Stimulated activated CD4-positive, alpha-beta T cell treated with anti-CD3 and anti-CD28 coated beads, Interleukin-15, amount 100 ng/mL, for 24 hours (primary cell): ENCODE measurements around the gene BICD1.
"Not testable (repeated sequence)": the region's sequence is repeated elsewhere in the genome, so short reads cannot be mapped to it uniquely, and the experiment has no call there.

Experiments
- DNase-seq: peaks from one replicate; pipeline ENCODE4 v3.0.0-alpha.2; 2020

Gene BICD1

DNA sequence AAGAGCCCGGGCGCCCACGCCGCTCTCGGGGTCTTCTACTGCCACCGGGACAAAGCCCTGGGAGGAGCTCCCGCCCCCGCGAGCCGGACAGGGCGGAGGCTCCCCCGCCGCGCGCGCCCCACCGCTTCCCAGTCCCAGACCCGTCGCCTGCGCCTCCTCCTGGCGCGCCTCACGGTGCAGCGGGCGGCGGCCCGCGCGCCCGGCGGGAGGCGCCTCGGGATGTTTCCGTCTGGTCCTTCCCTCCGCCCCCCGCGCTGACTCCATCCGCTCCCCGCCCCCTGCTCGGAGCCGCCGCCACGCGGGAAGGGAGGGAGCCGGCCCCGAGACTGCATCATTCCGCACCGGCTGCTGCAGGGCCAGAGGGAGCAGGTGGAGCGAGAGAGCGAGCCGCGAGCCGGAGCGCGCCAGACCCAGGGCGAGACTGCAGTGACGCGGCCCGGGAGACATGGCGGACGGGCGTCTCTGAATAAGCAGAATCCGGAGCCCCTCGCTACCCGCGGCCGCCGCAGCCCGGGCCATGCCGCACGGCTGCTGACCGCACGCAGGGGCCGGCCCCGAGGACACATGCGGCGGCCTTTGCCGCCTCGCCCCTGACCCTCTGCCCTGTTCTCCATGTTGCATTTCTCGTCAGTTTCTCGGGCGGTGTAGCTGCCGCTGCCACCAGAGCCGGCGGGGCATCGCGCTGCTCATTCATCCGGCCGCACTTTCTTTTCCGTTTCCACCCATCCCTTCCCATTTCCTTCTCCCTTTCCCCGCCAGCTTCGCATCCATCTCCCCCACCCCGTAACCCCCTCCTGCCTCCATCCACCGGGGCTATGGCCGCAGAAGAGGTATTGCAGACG is at the start of gene BICD1:
Gene BICD1, plus strand, starts transcription at position 331 of the 842 bp plus-strand sequence. Its CDS starts 485 bp downstream, at position 816.
- peak; percentile 89 for DNase-seq

DNA sequence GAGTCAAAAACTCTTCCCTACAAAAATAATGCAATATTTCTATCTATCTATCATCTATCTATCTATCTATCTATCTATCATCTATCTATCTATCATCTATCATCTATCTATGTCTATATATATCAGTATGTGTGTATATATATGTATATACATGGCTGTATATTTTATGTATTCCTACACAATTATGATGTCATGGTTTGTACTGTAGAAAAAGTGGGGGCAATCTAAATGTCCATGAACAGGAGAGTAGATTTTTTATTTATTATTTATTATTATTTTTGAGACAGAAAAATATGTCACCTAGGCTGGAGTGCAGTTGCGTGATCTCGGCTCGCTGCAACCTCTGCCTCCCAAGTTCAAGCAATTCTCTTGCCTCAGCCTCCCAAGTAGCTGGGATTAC is 45.6 kb upstream of the BICD1 start:
- DNase-seq, result no peak

DNA sequence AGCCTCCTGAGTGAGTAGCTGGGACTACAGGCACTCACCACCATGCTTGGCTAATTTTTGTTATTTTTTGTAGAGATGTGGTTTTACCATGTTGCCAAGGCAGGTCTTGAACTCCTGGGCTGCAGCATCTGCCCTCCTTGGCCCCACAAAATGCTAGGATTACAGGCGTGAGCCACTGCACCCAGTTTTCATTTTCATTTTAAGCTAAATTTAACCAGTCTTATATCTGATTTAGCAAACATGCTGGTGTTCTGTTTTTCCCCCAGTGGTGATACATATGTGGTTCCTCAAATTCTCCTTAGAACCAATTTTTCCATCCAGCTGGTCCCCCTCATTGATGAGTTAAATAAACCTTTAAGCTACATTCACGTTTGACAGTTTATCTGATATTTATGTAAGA is 43.8 kb upstream of the BICD1 start:
- no peak for DNase-seq

DNA sequence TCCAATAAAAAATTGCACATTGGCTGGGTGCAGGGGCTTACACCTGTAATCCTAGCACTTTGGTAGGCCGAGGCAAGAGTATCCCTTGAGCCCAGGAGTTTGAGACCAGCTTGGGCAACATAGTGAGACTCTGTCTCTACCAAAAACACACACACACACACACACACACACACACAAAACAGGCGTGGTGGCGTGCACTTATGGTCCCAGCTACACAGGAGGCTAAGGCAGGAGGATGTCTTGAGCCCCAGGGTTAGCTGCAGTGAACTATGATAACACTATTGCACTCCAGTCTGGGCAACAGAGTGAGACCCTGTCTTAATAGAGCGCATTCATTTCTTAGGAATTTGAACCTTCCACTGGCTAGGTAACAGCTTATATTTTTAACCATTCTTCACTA is 42.9 kb upstream of the BICD1 start:
- DNase-seq, result no peak

DNA sequence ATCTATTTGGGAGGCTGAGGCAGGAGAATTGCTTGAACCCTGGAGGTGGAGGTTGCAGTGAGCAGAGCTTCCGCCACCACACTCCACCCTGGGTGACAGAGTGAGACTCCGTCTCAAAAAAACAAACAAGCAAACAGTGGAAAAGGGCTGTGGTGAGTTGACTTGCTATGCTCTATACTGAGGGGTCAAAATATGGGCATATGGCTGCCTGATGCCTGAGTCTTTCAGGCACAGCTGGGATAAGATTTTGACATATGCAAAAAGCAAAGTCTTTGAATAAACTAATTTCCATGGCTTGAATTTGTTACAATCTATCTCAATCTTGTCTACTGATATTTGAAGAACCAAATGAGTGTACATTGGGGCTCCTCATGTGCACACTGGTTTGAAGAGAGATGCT is 40.4 kb upstream of the BICD1 start:
- DNase-seq, result no peak

DNA sequence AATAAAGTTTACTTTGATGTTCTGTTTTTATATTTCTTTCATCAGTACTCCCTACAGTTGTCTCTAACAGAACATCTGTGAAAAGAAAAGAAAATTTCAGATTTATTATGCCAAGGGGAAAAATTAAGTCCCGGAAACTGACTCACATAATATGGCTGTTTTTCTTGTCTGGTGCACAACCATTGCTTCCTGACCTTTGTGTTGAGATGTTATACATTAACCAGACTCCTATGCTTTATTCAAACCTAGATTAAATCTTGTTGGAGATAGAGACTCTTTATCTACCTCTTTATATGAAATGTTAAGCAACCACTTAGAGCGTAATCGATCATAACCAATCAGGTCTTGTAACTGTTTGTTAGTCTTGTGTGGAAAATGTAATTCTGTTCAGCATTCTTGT is 37.6 kb upstream of the BICD1 start:
- DNase-seq, result no peak

DNA sequence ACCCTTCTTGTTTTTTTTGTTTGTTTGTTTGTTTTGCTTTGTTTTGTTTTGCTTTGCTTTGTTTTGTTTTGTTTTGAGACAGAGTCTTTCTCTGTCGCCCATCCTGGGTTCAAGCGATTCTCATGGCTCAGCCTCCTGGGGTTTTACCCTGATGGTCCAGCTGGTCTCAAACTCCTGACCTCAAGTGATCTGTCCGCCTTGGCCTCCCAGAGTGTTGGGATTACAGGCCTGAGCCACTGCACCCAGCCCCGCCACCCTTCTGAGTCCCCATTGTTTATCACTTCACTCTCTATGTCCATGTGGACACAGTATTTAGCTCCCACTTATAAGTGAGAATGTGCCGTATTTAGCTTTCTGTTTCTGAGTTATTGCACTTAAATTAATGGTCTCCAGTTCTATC is 36.9 kb upstream of the BICD1 start:
- no peak for DNase-seq

DNA sequence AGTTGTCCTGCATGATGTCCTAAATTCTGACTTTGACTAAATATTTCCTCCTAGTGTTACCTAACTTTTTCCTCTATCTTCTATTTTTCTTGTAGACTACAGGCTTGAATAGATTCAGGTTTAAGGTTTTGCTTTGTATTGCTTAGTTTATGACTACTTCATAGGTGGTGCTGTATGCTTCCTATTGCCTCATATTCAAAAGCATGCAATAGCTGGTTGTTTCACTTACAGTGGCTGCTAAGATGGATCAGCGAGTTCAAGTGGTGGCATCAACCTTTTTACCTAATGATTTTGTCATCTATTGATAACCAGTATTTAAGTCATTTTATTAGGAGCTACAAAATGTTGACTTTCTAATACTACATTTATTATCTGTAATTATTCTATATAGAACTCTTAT is 36.3 kb upstream of the BICD1 start:
- no peak for DNase-seq

DNA sequence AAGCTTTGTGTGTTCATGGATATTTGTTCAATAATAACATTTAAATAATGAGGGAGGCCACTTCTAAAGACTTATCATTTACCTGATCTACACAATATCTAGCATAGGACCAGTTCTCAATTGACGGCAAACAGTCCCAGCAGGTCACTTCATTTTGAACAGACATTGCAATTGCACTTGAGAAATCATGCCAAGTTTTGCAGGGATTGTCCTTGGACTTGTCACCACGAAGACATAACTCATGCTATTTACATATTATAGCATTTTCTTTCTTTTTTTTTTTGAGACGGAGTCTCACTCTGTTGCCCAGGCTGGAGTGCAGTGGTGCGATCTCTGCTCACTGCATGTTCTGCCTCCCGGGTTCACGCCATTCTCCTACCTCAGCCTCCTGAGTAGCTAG is 34.5 kb upstream of the BICD1 start:
- no peak for DNase-seq

DNA sequence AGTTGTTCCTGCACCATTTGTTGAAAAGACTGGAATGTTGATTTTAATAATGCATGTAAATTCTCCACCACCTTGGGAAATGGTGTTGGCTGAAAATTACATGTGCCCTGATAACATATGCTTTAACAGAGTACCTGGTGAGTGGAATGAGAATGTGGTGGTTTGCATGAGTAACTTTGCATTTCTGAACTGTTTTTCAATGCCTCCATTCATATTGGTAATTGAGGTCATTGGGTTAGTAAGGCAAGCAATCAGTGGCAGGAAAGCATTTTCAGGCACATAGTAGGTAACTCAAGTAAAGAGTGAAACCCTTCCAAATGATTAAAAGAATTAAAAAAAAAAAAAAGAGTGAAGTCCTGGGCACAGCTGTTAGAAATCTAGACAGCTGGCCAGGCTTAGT is 32.2 kb upstream of the BICD1 start:
- no peak for DNase-seq

DNA sequence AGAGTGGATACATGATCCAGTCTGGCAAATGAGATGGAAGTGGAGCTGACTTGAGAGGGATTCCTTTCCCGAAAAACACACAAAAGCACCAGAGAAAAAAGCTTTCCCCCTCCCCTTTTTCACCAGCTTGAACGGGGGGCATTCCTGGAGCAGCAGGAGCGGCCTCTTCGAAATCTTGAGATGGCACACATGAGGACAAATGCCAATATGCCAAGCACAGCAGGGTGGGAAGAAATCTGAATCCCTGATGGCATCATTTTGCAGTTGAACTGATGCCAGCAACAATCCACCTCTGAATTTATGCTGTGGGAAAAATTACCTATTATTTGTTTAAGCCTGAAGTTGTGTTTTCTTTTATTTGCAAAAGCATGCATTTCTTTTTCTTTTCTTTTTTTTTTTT is 29.7 kb upstream of the BICD1 start:
- DNase-seq, result no peak

DNA sequence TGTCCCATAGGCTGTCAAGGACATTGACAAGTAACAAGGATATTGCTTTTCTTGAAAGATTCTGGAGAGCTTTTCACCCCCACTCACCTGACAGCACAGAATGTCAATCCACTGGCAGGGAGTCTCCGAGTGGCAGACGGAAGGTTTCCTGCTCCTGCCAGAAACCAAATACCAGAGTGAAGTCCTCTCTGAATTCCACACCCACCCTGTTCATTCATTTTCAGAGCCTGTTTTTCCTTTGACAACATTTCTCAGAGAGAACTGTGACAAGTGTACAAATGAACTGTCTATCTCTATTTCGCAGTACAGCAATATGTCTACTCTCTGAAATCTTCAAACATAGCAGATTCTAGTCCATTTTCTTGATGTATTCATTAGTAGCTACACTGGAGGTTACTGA is 26.2 kb upstream of the BICD1 start:
- DNase-seq, result no peak

DNA sequence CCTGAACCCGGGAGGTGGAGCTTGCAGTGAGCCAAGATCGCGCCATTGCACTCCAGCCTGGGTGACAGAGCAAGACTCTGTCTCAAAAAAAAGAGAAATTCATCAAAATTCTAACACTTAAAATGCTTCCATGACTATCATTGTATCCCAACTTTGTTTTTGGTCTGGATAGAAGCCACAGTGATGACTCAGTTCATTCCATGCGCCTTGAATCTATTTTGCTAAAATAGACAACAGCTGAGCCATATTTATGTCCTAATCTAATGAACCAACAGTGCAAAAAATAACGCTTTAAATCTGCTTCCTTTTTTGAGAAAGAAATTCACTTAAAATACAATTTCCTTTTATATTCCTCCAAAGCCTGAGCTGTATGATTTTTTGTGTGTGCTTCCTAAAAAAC is 23.2 kb upstream of the BICD1 start:
- DNase-seq, result no peak

DNA sequence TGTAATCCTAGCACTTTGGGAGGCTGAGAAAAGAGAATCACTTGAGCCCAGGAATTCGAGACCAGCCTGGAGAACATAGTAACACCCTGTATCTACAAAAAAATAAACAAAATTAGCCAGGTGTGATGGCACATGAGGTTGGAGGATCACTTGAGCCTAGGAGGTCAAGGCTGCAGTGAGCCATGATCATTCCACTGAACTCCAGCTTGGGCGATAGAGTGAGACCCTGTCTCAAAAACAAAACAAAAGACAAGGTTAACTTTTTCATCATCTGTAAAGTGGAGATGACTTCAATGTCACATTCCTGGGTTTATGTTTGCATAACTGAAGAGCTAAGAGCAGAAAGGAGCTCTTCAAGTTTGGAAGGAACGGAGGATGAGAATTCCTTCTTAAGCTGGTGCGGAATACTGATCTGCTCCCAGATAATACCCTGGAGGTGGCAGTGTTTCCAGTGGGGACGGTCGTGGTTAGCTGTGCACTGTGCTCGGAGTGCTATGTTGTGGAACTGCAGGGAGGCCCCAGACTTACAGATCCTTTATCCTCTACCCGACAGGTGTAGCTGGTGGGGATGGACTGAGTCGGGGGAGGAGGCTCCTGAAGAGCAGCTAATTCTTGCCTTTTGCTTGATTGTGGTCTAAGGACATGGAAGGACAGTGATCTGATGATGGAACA is 22.5 kb upstream of the BICD1 start:
- no peak for DNase-seq

DNA sequence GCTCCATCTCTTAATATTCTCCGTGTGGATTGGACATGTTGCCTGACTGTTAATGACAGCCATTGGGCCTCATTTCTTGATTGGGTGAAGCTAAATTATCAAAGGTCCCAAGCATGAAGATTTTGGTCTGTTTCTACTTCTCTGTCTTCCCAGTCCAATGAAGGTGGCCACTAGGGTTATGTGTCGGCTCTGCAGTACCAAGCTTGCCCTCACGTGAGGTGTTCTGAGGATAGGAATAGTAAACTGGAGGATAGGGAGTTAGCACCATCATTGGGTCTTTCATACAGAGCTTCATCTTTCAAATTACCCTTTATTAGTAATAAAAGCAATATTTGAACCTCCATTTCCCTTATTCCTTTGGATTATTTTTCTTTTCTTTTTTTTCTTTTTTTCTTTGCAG is 21.9 kb upstream of the BICD1 start:
- no peak for DNase-seq

DNA sequence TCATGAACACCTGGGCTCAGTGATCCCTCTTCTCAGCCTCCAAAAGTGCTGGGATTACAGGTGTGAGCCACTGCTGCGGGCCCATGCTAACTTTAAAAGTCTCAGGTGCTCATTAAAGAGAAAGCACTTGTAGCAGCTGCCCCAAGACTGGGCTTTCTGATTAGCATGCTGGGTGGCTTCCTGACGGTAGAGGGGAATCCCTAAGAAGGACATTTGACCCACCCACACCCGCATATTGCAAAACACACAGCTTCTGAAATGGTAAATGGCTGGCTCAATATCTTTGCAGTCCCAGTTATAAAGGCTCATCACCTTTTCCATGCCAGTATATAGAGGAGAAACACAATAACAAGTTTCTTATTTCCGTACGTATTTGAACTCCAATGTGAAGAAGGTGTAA is 19.3 kb upstream of the BICD1 start:
- DNase-seq, result no peak

DNA sequence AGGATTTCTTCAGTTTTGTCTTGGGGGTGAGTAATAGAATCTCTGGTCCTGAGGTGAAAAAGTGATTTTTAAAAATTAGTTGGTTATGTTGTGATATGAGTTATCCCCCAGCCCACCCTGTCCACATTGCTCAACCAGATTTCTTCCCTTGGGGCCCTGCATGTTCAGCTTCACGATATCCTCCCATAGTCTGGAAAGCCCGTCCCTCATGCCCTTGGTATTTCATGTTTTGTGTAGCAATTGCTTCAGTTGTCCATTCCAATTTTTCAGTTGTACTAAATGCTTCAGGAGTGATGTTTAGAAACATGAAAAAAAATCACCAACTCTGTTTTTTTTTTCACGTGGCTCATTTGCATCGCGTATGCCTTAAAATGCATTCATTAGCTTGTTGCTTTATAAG is 17.5 kb upstream of the BICD1 start:
- no peak for DNase-seq

DNA sequence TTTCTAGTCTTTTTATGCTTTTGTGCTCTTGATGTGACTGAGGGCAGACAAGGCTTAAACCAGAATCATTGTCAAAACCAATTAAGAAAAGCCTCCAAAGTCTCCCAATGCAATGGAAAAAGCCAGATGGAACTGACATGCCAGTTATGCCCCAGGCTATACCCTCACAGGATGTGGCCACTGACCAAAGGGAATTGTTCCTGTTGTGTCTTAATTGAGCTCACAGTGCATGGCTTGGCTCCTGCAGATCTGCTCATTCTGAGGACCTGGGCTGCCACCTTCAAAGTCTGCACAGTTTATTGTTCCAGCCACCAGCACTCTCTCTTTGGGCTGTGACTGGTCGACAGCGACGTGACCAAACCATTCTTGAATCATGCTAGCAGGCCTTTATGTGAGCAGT is 17.1 kb upstream of the BICD1 start:
- DNase-seq, result no peak

DNA sequence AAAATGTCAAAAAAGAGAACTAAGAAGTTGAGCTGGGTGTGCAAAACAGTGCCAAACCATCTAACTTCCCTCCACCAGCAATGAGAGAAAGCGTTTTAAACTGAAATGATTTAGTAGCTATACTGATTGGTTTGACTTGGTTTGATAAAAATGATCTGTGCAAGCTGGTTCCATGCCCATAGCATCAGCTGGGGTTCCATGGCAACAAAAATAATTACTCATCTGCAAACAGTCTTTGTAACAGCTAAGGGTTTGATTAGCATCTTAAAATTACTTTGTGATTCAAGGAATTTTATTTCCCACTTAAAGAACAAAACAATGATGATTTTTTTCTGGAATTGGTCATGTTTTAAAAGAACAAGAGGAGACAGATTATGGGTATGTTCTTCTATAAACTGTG is 15.0 kb upstream of the BICD1 start:
- DNase-seq, result no peak

DNA sequence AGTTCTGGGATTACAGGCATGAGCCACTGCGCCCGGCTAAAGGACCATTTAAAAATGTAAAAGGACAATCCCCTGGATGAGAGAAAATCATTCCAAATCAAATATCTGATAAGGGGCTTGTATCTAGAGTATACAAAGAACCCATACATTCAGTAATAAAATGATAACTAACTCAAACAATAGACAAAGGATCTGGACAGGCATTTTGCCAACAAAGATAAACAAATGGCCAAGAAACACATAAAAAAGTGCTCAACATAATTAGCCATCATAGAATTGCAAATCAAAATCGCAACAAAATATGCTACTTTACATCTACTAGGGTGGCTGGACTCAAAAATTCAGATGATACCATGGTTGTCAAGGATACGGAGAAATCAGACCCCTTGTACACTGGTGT is 8.5 kb upstream of the BICD1 start:
- DNase-seq, result no peak

DNA sequence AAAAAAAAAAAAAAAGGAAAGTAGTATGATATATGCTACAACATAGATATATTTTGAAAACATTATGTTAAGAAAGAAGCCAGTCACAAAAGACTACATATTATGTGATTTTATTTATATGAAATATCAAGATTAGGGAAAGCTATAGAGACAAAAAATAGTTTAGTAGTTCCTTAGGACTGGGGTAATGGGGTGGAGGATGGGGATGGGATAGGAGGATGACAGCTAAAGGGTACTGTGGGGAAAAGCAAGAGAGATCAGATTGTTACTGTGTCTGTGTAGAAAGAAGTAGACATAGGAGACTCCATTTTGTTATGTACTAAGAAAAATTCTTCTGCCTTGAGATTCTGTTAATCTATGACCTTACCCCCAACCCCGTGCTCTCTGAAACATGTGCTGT is 7.4 kb upstream of the BICD1 start:
- not testable (repeated sequence) for DNase-seq

DNA sequence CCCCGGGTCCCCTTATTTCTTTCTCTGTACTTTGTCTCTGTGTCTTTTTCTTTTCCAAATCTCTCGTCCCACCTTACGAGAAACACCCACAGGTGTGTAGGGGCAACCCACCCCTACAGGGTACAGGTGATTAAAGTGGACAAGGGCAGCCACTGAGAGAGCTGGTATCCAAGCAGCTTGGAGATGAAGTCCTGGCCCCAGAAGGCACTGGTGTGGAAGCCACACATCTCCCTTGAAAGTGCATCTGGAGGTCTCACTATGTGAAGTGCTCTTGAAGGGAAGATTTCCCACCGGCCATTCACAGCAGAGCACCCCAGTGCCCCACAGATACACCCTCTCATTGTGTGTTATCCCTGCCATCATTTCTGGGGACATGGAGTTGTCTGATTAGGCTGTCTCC is 6.3 kb upstream of the BICD1 start:
- no peak for DNase-seq

DNA sequence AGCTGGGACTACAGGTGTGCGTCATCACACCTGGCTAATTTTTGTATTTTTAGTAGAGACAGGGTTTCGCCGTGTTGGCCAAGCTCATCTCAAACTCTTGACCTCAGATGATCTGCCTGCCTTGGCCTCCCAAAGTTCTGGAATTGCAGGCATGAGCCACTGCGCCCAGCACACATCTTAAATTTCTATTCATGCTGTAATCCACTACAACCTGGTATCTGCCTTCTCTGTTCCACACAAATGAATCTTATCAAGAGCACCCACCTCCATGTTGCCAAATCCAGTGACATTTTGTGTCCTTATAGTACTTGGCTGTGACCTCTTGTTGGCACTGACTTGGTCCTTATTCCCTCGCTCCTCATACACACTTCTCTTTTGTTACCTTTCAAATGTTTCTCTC is 5.8 kb upstream of the BICD1 start:
- DNase-seq, result no peak

DNA sequence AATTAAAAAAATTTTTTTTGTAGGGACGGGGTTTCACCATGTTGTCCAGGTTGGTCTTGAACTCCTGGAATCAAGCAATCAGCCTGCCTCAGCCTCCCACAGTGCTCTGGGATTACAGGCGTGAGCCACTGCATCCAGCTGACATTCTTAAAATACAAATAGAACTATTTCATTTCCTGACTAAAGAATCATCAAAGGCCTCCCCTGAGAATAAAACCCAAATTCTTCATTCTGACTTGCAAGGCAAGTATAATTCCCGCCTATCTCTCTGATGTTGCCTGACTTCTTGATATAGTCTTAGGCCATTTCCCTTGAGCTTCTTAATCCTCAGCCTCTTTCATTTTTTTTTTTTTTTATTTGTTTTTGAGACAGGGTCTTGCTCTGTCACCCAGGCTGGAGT is 4.4 kb upstream of the BICD1 start:
- no peak for DNase-seq
